ENCODE results near the gene POU3F2. TPM values are rescaled to one million over a fixed set of nuclear protein-coding genes. Genes with fewer than 3 reads are reported as not detected.

Gene POU3F2
- total and polyA plus RNA-seq, 9 of the 15 experiments (the other 6 are each of a cell fraction or from before 2014, with no cell fraction given): 0.08 to 0.46 (median 0.36) TPM

DNA sequence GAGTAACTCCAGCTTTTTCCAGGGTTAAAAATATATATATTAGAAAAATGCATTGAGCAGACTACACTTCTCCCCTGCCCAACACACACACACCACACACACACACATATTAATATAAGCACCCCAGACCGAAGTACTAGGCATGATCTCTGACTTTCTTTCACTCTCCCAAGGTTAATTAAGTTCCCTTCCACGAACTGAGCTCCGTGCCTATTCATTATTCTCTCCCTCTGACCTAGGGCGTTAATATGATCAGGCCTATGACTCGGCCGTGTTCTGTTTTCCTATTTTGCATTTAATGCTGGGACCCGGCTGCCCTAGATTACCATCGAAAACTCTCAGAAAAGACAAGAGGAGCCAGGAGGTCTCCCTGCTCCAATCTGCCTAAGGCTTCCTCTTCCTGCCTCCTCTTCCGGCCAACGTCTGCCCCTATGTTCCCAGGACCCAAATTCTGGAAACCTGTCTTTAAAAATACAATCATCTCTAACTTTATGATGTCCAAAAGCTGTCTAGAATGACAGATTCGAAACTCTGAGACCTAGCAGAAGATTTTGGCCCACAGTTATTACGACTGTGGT lies 6.1 kb upstream of the POU3F2 start:
- Histone ChIP-seq H4K20me1 (replicated peaks; ENCODE audit: control insufficient read depth, insufficient read depth, low read length) (no peaks in the 10 kb centered on the region), H3K9me3 (replicated peaks; ENCODE audit: control insufficient read depth, insufficient read depth, low read depth, low read length) (peaks cover 6% of the 10 kb centered on the region; the same call in 1 of the 2 replicates), H3K9me1 (ENCODE audit: control insufficient read depth, insufficient read depth, low read length) (no peaks in the 10 kb centered on the region), H3K4me3 (no peak overlapping the region), H3K36me3 (ENCODE audit: control insufficient read depth, insufficient read depth, low read length) (no peaks in the 10 kb centered on the region), H3K9ac (ENCODE audit: insufficient read depth in 1 of 2, low read depth in 2 of 2, low read length in 2 of 2) (no peak overlapping the region), H2AFZ (ENCODE audit: low read depth, low read length) (peak overlapping the region; percentile 47; the same call in 1 of the 2 replicates), H3K79me2 (ENCODE audit: control insufficient read depth, insufficient read depth, low read length) (no peaks in the 10 kb centered on the region), H3K4me2 (ENCODE audit: insufficient read depth, low read length) (no peak overlapping the region), H3K27ac (ENCODE audit: extremely low read depth, low read depth, low read length) (no peak overlapping the region), H3K4me1 (replicated peaks in 1 of 2; ENCODE audit: control insufficient read depth in 2 of 2, insufficient read depth in 2 of 2, low read length in 2 of 2) (peaks cover 0 to 34% of the 10 kb centered on the region in 2 experiments; a peak in 2 of 5 replicates), H3K27me3 (ENCODE audit: control insufficient read depth in 2 of 2, insufficient read depth in 2 of 2, low read length in 2 of 2) (peaks cover 27 to 38% of the 10 kb centered on the region in 2 experiments)
- no peak for DNase-seq (ENCODE audit: extremely low read depth in 1 of 4, low spot score in 3 of 4)
- BruUV-seq (replicated peaks): no TSS peak
- no peak; the same call in 1 of the 3 replicates for ATAC-seq
- in situ Hi-C loops (cut with MboI) (no loop called here), intact Hi-C loops (cut with micrococcal nuclease) (no loop called here)
- POLR2A ChIA-PET: interaction anchor here (0.6 to 1.7 kb wide), 2 partner anchors 9 to 49 kb away, joined by 3 to 4 read pairs; no protein-coding TSS in a partner anchor
- CTCF ChIA-PET (ENCODE audit: low intra/inter-chr PET ratio): no interaction called here
- WGBS (ENCODE audit: insufficient coverage, low coverage, missing lambda C conversion rate): 8% methylated on average over 11 of the region's 12 CpGs
- FAIRE-seq: no peak
- TF ChIP-seq NCOA1 (IDR thresholded peaks at IDR 0.05; ENCODE audit: low read depth) (no peak), TEAD4 (IDR thresholded peaks at IDR 0.05; ENCODE audit: low read length) (no peak), TEAD4 (CRISPR knock-in tag; IDR thresholded peaks at IDR 0.05; ENCODE audit: borderline replicate concordance) (no peak), ZNF140 (CRISPR knock-in tag; IDR thresholded peaks at IDR 0.05) (no peak), DIDO1 (tag; IDR thresholded peaks at IDR 0.05; ENCODE audit: low read depth) (no peak)
- TF ChIP-seq, protein P1, sequence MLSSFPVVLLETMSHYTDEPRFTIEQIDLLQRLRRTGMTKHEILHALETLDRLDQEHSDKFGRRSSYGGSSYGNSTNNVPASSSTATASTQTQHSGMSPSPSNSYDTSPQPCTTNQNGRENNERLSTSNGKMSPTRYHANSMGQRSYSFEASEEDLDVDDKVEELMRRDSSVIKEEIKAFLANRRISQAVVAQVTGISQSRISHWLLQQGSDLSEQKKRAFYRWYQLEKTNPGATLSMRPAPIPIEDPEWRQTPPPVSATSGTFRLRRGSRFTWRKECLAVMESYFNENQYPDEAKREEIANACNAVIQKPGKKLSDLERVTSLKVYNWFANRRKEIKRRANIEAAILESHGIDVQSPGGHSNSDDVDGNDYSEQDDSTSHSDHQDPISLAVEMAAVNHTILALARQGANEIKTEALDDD (IDR thresholded peaks at IDR 0.05): no peak
- TF ChIP-seq, protein P2, sequence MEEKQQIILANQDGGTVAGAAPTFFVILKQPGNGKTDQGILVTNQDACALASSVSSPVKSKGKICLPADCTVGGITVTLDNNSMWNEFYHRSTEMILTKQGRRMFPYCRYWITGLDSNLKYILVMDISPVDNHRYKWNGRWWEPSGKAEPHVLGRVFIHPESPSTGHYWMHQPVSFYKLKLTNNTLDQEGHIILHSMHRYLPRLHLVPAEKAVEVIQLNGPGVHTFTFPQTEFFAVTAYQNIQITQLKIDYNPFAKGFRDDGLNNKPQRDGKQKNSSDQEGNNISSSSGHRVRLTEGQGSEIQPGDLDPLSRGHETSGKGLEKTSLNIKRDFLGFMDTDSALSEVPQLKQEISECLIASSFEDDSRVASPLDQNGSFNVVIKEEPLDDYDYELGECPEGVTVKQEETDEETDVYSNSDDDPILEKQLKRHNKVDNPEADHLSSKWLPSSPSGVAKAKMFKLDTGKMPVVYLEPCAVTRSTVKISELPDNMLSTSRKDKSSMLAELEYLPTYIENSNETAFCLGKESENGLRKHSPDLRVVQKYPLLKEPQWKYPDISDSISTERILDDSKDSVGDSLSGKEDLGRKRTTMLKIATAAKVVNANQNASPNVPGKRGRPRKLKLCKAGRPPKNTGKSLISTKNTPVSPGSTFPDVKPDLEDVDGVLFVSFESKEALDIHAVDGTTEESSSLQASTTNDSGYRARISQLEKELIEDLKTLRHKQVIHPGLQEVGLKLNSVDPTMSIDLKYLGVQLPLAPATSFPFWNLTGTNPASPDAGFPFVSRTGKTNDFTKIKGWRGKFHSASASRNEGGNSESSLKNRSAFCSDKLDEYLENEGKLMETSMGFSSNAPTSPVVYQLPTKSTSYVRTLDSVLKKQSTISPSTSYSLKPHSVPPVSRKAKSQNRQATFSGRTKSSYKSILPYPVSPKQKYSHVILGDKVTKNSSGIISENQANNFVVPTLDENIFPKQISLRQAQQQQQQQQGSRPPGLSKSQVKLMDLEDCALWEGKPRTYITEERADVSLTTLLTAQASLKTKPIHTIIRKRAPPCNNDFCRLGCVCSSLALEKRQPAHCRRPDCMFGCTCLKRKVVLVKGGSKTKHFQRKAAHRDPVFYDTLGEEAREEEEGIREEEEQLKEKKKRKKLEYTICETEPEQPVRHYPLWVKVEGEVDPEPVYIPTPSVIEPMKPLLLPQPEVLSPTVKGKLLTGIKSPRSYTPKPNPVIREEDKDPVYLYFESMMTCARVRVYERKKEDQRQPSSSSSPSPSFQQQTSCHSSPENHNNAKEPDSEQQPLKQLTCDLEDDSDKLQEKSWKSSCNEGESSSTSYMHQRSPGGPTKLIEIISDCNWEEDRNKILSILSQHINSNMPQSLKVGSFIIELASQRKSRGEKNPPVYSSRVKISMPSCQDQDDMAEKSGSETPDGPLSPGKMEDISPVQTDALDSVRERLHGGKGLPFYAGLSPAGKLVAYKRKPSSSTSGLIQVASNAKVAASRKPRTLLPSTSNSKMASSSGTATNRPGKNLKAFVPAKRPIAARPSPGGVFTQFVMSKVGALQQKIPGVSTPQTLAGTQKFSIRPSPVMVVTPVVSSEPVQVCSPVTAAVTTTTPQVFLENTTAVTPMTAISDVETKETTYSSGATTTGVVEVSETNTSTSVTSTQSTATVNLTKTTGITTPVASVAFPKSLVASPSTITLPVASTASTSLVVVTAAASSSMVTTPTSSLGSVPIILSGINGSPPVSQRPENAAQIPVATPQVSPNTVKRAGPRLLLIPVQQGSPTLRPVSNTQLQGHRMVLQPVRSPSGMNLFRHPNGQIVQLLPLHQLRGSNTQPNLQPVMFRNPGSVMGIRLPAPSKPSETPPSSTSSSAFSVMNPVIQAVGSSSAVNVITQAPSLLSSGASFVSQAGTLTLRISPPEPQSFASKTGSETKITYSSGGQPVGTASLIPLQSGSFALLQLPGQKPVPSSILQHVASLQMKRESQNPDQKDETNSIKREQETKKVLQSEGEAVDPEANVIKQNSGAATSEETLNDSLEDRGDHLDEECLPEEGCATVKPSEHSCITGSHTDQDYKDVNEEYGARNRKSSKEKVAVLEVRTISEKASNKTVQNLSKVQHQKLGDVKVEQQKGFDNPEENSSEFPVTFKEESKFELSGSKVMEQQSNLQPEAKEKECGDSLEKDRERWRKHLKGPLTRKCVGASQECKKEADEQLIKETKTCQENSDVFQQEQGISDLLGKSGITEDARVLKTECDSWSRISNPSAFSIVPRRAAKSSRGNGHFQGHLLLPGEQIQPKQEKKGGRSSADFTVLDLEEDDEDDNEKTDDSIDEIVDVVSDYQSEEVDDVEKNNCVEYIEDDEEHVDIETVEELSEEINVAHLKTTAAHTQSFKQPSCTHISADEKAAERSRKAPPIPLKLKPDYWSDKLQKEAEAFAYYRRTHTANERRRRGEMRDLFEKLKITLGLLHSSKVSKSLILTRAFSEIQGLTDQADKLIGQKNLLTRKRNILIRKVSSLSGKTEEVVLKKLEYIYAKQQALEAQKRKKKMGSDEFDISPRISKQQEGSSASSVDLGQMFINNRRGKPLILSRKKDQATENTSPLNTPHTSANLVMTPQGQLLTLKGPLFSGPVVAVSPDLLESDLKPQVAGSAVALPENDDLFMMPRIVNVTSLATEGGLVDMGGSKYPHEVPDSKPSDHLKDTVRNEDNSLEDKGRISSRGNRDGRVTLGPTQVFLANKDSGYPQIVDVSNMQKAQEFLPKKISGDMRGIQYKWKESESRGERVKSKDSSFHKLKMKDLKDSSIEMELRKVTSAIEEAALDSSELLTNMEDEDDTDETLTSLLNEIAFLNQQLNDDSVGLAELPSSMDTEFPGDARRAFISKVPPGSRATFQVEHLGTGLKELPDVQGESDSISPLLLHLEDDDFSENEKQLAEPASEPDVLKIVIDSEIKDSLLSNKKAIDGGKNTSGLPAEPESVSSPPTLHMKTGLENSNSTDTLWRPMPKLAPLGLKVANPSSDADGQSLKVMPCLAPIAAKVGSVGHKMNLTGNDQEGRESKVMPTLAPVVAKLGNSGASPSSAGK (IDR thresholded peaks at IDR 0.05): no peak
